ENCODE results near the gene SLC35A1.

Gene SLC35A1

GRCh38 chr6:87529221-87529620 is 56.4 kb downstream of the SLC35A1 start:
- DNase-seq (ENCODE audit: low read depth), result no peak

- no peak for DNase-seq (ENCODE audit: low read depth)
Measured at GRCh38 chr6:87534377-87535047, 61.7 kb downstream of the SLC35A1 start.

- no peak for DNase-seq (ENCODE audit: low read depth)
Measured at GRCh38 chr6:87538510-87539260, 65.9 kb downstream of the SLC35A1 start.

GRCh38 chr6:87539554-87539953 is 66.8 kb downstream of the SLC35A1 start:
- DNase-seq (ENCODE audit: low read depth), result no peak

GRCh38 chr6:87540539-87540938 is 67.8 kb downstream of the SLC35A1 start:
- no peak for DNase-seq (ENCODE audit: low read depth)

GRCh38 chr6:87541041-87541440 is 68.3 kb downstream of the SLC35A1 start:
- DNase-seq (ENCODE audit: low read depth), result no peak

GRCh38 chr6:87541744-87542143 is 69.0 kb downstream of the SLC35A1 start:
- no peak for DNase-seq (ENCODE audit: low read depth)

- no peak for DNase-seq (ENCODE audit: low read depth)
Measured at GRCh38 chr6:87543696-87544473, 71.1 kb downstream of the SLC35A1 start.

GRCh38 chr6:87544474-87544735 is 71.6 kb downstream of the SLC35A1 start:
- DNase-seq (ENCODE audit: low read depth), result no peak

- no peak for DNase-seq (ENCODE audit: low read depth)
Measured at GRCh38 chr6:87551799-87552198, 79.0 kb downstream of the SLC35A1 start.

- DNase-seq (ENCODE audit: low read depth), result peak; percentile 25
Measured at GRCh38 chr6:87553159-87553765, 80.5 kb downstream of the SLC35A1 start.

- DNase-seq (ENCODE audit: low read depth), result no peak
Measured at GRCh38 chr6:87555506-87555905, 82.7 kb downstream of the SLC35A1 start.

GRCh38 chr6:87558446-87558845 is 85.7 kb downstream of the SLC35A1 start:
- DNase-seq (ENCODE audit: low read depth), result peak; percentile 68

GRCh38 chr6:87561017-87561416 is 88.2 kb downstream of the SLC35A1 start:
- peak; percentile 55 for DNase-seq (ENCODE audit: low read depth)
